ENCODE results near the gene P2RY2.

P2RY2 gene

GRCh38 chr11:73242251-73243092 lies 24.4 kb downstream of the P2RY2 start:
- DNase-seq (ENCODE audit: low spot score): peak; percentile 59

GRCh38 chr11:73243093-73243485 lies 25.0 kb downstream of the P2RY2 start:
- DNase-seq (ENCODE audit: low spot score): no peak

DNA sequence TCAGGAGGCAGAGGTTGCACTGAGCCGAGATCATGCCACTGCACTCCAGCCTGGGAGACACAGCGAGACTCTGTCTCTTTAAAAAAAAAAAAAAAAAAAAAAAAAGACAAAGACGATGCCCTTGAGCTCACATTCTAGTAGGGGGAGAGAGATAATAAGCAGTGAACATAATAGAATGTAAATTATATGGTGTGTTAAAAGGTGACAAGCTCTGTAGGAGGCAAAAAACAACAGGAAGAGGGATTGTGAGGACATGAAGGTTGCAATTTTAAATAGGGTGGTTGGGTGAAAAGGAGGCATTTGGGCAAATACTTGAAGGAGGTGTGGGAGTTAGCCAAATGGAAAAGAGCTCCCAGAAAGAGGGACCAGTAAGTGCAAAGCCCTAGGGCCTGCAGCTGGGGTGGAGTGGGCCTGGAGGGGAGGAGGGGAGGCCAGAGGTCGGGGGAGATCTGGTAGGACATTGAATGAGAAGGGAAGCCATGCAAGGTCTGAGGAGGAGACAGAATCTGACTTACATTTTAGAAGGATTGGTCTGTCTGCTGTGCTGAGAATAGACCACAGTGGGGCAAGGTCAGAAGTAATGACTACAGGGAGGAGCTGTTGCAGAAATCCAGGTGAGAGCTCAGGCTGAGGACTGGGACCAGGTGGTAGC lies 26.6 kb downstream of the P2RY2 start:
- no peak for DNase-seq (ENCODE audit: low spot score)

- DNase-seq (ENCODE audit: low spot score): no peak
Observed at GRCh38 chr11:73245461-73245860, 27.4 kb downstream of the P2RY2 start.

DNA sequence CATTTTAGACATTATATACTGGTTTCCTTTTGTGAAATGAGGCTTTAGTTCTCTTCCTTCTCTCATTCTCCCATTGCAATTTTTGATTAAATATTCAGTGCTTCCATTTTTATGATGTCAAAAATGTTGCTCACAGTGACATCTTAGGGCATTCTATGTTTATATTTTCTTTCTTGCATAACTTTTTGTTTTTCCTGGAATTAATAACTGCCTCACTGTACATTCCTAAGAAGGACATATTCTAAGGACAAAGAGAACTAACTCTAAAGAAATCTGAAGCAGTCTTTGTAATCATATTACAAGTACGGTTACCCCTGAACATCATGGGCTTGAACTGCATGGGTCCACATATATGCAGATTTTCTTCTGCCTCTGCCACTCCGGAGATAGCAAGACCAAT lies 28.2 kb downstream of the P2RY2 start:
- no peak for DNase-seq (ENCODE audit: low spot score)

- no peak for DNase-seq (ENCODE audit: low spot score)
Observed at GRCh38 chr11:73248526-73249185, 30.6 kb downstream of the P2RY2 start.

DNA sequence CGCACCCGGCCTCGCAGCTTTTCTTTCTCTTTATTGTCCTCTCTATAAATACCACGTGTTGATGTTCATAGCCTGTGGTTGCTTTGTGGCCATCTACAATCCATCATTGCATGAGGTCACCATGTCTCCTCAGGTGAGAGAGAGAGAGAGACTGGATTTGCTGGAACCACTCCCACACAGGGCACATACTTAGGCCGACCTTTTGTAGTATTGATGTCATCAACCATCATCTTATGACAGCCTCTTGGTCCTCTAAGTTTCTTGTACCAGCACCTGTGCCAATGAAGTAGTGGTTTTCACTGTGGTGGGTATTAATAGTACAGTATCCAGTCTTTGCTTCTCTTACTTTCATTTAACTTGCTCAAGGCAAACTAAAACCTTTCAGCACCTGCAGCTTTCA lies 31.2 kb downstream of the P2RY2 start:
- DNase-seq (ENCODE audit: low spot score): no peak

GRCh38 chr11:73249853-73250783 lies 32.0 kb downstream of the P2RY2 start:
- DNase-seq (ENCODE audit: low spot score): no peak

- DNase-seq (ENCODE audit: low spot score): peak; percentile 24
Observed at GRCh38 chr11:73252577-73253191, 34.6 kb downstream of the P2RY2 start.

DNA sequence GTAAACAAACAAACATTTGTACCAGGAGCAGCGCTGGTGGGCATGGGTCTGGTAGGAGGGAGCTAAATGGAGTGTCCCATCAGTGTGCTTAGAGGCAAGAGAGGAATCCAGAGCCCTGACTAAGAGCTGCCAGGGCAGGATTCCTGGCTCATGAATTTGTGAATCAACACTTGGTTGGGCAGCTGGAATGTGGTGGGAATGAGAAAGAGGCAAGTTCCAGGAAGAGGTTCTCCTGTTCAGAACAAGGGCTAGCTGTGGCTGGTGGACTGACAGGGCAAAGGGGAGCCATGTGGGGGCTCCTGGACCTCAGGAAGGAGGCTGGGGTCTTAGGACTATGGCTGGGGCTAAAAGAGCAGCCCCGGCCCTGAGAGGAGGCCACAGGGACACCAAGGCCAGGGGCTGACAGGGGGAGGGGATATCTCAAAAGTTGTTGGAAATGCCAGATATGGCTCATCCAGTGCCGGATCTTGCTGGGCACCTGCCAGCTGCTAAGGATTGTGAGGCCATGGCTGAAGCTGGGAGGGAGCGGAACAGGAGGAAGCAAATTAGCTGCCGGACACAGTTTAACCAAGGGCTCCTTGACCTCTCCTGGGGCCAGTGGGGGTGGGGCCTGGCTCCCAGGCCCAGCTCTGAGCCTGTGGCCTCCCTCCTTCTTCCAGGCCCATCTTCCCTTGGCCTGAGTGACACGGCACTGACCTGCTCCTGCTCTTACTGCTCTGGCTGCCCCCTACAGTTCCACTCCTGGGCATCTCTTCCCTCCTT lies 39.4 kb downstream of the P2RY2 start:
- DNase-seq (ENCODE audit: low spot score): peak; percentile 14

DNA sequence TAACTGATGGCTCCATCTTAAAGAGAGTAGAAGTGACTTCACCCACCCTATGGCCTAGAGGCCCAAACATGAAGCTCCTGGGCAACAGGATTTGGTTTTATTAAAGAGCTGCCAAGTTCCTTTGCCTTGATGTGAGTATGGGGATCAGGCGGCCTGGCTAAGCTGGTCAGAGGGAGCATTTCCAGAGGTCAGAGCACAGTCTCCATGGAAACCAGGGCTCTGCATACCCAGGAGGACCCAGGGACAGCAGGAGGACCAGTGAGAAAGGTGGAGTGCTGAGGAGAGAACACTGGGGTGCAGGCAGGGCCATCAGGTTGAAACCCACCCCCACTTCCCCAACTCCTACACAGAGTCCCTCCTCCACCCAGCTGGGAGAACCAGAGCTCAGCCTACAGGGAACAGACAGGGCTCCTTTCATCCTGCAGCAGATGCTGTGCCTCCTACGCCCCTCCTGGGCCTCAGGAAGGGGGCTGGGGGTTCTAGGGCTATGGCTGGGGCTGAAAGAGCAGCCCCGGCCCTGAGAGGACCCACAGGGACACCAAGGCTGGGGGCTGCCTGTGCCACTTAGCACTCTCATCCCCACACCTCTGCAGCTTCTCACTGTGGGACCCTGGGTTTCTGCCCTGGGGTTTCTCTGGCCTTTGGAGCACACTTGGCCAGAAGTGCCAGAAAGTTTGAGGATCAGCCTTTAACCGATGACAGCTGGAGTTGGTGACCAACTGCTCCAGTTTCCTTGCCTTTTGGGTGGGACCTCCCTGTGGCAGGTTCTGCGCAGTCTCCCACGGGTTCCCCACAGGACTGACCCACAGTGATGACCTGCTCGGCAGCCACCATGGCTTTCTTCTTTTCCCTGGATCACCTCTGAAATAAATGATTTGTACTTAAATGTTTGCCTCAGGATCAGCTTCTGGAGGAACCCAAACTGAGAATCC lies 40.3 kb downstream of the P2RY2 start:
- DNase-seq (ENCODE audit: low spot score): no peak

GRCh38 chr11:73259406-73260126 lies 41.5 kb downstream of the P2RY2 start:
- DNase-seq (ENCODE audit: low spot score): no peak

DNA sequence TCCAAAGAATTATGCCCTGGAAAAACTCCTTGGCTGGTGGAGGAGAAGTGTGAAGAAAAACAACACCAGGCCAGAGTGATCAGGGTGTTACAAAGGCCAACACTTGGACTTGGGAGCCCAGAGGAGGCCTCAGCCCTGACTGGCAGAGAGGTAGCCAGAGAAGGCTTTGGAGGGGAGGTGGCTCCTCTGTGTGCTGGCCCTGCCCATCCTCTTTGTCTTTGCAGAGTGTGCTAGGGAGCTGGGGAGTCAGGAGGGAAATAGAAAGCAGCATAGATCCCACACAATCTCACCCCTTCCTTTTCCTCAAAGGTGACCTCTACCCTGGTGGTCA lies 42.0 kb downstream of the P2RY2 start:
- DNase-seq (ENCODE audit: low spot score): no peak

DNA sequence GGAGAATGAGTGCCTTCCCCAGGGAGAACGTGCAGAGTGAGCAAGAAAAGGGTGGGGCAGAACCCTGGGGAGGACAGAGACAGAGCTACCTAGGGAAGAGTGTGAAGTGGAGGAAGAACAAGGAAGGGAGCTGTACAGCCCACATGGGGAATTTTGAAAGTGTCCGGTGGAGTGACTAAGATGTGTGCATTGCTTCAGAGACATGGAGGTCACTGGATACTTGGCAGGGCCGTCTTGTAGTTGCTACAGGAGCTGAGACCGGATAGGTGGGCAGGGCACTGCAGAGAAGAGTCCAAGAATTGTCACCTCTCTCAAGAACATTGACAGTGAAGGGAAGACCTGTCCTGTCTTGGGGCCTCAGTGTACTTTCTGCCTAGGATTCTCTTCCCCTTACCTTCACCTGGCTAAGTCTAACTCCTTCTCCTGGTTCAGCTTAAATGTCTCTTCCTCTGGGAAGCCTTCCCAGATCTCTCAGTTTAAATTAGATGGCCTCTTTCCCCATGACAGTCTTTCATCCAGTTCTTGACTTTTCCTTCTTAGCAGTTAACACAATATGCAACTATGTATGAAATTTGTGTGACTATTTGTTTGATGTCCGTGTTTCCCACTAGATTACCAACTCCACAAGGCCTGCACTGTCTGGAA lies 44.9 kb downstream of the P2RY2 start:
- no peak for DNase-seq (ENCODE audit: low spot score)

GRCh38 chr11:73263640-73264039 lies 45.6 kb downstream of the P2RY2 start:
- no peak for DNase-seq (ENCODE audit: low spot score)

DNA sequence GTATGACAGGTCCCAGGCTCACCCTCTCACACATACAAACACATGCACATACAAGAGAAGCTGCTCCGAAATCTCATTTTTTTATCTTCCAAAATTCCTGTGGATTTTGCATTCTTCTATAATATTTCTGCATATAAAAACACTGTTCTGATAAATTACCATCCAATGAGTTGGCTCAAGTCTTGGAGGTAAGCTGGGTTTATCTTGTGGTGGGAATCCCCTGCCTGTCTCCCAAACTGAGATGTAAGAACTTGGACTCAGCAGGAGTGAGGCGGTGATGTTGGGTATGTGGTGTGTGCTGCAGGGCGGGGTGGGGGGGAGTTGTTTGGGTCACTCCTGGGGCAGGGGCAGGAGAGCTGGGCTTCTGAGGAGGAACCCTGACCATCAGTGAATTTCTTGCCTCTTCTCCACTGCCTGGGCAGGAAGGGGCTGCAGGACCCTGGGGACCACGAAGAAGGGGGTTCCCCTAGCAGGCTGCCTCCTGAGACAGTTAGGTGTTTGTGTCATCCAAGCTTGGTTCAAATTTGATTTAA lies 47.3 kb downstream of the P2RY2 start:
- DNase-seq (ENCODE audit: low spot score): no peak

GRCh38 chr11:73265853-73266645 lies 48.0 kb downstream of the P2RY2 start:
- DNase-seq (ENCODE audit: low spot score): no peak

DNA sequence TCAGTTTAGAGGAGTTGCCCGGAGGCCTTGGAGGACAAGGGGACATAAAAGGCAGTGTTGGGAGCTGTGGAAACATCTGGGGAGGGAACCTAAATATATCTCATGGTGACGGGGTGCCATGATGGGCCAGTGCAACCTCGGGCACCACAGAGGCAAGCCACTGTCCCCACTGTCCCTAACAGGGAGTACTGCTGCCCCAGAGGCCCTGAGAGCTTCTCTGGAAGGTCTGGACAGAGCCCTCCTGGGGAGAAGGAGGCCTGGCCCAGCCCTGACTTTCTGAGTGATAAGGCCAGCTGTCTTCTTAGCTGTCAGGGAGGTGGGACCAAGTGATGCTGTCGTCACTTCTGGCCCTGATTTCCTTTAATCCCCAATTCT lies 48.6 kb downstream of the P2RY2 start:
- no peak for DNase-seq (ENCODE audit: low spot score)
